Hypothalamus (tissue), 51 donors: ENCODE results near the gene ADGRA1.

Source experiments
- DNase-seq, 51 donors: peaks; one replicate each; lab custom pipeline; 2025; lab: John Stamatoyannopoulos, UW

The ADGRA1 gene

DNA sequence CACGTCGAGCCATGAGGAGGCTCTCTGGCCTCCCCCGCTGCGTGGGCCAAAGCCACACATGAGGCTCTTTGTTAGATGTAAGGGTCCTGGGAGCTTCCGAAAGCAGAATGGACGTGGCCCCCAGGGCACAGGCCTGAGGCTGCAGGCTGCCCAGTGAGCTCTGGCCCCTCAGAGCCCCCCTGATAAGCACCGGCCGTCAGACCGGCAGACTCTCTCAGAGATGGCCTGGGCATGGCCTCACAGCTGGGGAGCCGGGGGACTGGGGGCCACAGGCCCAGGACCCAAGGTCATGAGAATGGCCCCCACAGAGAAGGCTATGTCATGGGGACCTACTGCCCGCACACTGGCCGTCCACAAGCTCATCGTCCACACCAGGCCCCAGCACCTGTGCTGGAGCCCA is 31.7 kb upstream of the ADGRA1 start:
- no peak for DNase-seq

DNA sequence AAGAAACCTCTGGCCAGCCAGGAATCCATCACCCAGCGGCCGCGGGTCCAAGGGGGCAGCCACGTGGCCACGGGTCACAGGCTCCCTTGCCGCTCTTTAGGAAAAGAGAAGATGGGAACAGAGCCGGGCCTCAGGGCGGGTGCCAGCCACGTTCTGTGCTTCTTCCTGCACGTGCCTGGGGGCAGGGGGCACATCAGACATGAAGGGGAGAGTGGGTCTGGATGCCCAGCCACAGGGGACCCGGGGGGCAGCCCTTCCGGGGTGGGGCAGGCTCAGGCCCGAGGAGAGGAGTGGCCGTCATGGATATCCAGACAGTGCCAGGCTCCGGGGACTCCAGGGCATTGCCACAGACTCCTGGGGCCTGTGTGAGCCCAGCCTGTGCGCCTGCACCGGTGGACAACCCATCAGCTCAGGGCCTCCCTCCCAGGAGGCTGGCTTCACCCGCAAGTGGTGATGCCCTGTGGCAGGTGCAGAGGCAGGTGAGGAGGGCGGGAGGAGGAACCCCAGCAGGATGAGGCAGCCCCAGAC is 31.0 kb upstream of the ADGRA1 start:
- DNase-seq, result no peak

DNA sequence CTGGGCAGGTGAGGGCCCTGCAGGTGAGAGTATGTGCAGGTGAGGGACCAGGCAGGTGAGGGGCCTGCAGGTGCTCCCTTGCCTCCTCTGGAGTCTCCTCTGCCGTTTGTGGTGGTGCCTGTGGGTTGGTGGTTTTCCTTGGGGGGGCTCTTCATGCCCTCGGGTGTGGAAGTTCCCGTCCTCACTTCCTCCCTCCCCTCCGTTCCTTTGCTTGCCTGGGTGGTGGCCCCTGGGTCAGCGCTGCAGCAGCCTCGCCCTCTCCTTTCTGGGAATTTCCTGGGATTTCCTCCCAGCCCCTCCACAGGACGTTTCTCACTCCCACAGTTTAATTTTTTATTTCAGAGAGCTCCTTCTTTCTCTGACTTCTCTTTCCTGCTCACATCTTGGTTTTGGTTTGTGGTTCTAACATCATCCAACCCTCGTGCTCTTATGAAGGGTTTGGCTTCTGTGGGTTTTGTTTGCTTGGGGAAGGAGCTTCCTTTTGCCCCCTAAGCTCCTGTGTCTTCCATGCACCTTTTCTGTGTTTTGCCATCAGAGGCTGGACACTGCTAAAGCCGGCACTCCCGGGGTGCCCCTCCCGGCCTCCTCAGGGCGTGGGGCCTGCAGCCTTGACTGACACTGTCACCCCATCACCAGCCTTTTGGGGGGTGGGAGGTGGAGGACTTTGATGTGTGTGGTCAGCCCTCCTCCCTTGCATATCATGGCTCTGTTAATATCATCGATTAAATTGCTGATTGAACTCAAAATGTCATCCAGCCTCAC is 29.2 kb upstream of the ADGRA1 start:
- no peak for DNase-seq

DNA sequence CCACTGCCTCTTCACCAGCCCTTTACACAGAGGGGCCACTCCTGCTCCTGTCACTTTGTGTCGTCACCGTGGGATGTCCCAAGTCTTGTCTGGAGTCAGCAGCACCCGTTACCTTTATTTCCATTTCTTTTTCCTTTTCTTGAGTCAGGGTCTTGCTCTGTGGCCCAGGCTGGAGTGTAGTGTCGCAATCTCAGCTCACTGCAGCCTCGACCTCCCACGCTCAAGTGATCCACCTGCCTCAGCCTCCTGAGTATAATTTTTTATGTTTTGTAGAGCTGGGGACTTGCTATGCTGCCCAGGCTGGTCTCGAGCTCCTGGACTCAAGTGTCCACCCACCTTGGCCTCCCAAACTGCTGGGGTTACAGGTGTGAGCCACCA is 28.6 kb upstream of the ADGRA1 start:
- no peak for DNase-seq

DNA sequence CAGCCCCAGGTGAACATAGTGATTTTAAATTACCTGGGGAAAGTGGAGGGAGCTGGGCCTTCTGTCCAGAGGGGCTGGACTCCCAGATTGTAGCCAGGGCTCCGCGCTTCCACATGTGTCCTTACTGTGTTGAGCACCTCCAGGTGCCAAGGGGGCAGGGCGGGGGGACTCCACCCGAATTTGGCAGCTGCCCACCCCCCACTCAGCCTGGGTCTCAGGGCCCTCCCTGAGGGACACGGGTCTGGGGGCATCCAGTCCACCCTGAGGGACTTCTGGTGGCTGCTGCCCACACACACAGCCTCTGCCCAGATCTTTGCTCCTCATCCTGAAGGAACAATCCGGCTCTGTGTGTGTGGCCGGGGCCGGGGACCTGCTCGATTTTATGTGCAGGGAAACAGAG is 28.2 kb upstream of the ADGRA1 start:
- no peak for DNase-seq

DNA sequence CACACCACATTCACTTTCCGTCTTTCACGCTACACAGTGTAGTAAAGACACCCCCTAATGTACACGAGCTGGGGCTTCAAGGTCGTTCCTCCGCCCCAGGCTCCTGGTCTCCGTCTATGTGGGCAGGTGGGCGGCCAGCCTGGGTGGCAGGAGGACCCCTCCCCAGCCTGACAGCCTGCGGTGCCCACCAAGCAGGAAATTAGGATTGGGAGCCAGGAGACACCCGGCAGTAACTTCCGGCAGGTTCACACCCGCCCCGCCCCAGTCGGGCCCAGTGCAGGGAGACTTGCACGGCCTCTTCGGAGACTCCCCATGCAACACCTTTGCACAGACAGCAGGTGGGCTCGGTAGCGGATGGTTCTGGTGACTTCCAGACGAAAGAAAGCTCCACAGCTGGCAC is 27.7 kb upstream of the ADGRA1 start:
- DNase-seq, result no peak

DNA sequence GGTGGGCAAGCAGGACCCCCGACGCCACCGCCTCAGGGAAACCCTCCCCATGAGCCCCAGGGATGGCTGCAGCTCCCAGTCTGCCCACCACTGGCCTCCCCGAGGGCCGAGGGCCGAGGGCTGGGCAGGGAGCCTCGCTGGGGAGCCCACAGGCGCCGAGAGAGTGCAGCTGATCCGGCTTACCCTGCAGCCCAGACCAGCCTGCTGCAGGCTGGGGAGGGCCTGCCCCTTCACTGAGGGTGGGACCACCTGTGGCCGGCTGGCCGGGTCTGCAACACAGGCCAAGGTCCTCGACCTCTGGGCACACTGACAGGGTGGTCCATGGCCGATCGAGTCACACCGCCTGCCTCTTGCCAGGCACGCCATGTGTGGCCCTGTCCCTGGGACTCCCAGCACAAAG is 27.3 kb upstream of the ADGRA1 start:
- no peak for DNase-seq

DNA sequence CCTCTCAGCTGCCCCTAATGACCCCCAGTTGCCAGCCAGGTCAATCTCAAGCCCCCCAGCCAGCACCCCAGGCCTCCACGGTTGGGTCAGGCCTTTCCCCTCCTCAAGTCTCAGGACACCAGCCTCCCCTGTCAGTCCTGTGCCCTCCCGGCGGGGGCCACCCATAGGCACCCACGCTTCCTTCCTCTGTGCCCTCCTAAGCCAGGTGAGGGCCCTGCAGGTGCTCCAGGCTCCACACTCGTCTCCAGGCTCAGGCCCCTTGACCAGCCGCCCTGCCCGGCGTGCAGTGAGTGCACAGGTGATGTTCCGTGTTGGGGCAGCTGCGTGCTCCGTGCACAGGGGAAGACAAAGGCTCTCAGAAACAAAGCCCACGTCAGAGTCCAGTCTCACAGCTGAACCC is 26.8 kb upstream of the ADGRA1 start:
- no peak for DNase-seq

DNA sequence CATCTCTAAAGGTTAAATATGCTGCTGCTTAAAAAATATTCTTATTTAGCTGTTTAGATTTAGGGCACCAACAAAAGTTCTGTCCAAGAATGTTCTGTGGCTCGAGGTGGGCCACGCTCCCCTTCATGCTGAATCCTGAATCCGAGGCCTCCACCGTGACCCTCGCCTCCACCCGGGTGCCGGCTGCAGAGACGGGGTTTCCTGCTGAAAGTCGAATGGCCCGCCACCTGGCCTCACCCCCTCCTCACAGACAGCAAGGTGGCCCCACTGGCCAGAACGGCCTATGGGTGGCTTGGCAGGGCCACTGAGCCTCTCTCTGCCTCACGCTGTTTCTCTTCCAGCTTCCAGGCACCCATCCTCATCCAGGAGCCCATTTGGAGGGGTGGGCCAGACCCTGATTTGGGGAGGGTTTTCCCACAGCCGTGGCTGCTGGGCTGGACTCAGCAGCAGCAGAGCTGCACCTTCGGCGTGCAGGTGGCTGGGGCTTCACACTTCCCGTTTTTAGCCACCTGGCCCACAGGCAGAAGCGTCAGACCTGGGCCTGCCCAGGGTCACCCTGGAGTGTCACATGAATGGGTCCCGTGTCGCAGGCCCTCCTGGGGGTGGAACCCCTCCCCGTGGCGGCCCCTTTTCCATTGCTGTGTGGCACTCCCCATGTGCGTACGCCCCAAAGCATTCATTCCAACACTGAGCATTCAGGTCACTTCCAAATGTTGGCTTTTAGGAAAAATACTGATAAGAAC is 26.3 kb upstream of the ADGRA1 start:
- no peak for DNase-seq

DNA sequence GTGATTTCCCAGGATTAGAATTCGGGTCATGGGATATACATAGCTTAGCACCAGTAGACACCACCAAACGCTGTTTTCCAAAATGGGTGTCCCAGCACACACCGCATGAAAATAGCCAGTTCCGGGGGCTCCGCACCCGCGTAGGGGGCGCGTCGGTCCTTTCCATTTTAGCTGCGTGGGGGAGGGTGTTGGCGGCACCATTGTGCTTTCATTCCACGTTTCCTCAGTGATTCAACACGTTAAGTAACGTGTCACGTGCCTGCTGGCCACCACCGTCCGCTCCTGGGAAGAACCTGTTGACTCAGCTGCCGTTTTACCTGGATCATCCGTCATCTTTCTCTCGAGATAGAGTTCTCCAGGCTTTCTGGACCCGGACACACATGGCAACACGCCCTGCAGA is 25.6 kb upstream of the ADGRA1 start:
- DNase-seq, result no peak

DNA sequence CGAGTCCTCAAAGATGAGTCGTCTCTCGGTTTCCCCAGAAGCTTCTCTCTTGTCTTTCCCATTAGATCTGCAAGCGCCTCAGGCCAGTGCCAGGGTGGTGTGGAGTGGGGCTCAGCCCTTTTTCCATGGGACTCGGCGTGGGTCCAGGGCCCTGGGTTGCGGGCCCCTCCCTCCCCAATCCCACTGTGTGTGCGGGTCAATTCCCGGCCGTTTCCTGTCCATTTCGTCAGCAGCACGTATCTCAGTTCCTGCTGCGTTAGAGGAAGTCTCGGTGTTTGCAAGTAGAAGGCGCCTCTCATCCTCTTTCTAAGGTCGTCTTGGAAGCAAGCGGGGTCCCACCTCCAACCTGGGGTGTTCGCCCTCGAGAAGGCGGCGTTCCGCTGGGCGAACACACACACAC is 25.1 kb upstream of the ADGRA1 start:
- DNase-seq, result no peak

DNA sequence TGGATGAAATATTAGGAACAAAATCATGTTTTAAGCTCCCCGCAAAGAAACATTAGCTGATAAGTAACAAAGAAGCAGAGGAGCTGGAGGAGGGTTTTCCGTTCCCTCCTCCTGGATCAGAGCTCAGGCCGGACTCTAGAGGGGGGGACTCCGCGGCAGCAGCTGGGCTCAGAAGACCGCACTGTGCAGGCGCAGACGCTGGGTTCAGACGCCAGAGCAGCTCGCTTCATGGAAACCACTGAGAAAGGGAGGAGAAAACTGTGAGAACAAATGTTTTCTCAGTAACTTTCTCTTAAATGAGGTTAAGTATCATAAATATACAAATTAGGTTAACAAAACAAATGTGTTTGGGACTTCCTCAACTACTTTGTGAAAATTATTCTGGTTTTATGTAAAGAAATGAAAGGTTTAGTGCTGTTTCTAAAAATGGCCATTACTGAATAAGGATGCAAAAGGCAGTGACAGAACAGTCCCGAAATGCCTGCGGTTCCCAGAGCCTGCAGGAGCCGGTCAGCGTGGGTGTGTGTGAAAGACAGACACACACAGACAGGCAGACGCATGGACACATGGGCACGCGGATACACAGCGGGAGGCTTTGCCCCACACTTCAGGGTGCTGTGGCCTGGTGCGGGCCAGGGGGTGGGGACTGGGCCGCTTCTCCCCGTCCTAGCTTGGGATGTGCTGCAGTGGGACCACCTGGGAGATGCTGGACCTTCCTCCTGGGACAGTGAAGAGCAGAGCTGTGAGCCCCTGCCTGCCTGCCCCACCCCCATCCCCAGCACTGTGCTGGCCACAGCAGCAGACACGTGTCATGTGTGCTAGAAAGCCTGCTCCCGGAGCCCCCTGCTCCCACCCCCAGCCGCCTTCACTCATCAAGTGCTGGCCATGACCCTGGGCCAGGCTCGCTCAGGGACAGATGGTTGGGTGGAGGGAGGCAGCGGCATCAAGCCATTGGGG is 20.3 kb upstream of the ADGRA1 start:
- DNase-seq, result no peak

DNA sequence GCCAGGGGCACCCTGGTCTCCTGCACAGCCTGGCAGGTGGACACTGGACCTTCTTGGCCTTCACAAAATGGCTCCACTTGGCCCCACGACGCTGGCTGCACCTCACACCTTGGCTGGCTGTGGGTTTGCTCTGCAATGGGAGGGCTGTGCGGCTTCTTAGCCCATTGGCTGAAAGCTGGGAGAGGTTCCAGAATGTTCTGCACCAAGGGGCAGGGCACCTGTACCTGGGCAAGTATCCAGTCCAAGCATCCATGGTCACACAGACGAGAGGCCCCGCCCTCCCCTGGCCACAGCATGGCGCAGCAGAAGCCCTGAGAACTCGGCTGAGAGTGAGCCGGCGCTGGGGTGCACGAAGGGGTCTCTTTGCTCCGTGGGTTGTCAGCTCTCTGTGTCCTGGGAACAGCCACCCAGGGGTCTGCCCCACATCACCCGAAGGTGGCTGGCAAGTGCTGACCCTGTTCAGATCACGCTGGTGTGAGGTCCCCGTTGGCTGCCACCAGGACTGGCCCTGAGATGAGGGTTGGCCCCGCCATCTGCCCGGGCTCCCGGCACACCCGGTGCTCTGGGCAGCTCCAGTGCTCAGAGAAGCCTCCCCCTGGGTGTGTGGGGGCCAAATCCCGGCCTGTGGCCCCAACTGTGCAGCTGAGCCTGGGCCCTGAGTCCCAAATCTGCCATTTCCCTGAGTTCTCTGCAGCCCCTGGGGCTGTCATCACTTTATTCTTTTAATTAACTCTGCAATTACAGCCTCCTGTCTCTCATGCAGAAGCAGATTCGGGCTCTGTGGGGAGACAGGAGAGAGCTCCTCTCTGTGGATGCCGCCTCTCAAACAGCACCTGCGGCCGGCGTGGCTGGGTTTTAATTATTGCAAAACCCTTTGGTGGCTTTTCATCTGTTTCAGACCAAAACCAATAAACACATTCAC is 19.4 kb upstream of the ADGRA1 start:
- no peak for DNase-seq

DNA sequence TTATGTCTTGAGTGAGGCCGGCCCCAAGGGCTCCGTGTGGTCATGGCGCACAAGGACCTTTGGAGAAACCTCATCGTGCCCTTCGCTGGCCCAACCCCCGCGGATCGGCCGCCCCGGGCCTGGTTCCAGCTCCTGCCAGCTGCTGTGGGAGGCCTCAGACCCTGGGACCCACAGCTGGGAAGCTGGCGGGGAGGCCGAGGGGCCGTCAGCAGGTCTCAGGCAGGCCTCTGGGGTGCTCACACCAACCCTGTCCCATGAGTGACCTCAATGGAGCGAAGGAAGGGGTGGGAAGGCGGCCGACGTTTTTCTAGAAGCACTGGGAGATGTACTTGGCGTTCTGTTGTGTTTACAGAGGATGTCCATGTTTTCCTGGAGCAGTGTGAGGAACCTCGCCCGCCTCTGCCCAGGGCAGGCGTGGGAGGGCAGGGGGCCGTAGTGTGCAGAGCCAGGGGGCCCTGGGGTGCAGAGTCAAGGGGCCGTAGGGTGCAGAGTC is 18.6 kb upstream of the ADGRA1 start:
- DNase-seq, result no peak

DNA sequence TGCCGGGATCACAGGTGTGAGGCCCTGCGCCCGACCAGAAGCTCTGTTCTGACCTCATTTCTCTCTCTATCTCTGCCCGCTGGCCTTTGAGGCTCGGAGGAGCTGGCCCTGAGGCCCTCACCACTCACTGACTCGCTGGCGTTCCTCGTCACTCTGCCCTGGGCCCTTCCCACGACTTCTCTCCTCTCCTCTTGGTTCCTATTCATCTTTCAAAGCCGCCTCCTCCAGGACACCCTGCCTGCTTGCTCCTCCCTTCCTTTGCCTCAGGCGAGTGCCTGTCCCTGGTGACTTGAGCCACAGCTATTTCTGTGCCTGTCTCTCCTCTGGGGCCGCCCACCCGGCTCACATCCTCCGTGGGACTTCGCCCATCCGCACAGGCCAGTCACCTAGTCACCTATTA is 17.3 kb upstream of the ADGRA1 start:
- no peak for DNase-seq

DNA sequence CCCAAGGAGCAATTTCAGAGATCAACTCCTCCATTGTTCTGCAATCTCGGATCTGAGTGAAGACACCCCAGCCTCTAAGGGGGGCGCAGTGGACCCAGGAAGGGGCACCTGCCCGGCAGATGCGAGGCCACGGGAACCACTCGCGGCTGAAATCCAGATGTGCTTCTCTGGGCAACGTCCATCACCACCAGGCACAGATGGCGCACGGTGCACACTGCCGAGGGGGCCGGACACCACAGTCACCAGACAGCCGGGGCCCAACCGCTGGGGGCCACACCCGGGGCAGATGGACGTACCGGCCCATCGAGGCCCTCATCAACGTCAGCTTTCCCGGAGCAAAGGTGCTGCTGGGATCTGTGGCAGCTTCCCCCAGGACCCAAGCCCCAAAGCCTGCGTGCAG is 16.9 kb upstream of the ADGRA1 start:
- DNase-seq, result no peak

DNA sequence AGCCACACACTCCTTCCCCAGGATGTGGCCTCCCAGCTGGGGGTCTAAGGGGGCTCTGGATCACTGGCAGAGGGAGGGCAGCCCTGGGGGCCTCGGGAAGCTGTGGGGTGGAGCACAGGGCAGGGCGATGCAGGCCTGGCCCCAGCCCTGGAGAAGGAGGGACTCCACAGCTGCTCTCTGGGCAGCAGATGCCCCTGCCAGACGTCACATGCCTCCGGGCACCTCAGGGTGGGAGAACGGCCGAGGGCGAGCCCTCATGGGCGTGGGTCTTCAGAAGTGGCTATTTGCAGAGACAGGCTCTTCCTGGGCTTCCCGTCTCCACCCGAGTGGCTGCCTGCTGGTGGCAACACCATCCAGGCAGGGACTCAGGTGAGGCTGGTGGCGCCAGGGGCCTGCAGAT is 16.0 kb upstream of the ADGRA1 start:
- DNase-seq, result no peak

DNA sequence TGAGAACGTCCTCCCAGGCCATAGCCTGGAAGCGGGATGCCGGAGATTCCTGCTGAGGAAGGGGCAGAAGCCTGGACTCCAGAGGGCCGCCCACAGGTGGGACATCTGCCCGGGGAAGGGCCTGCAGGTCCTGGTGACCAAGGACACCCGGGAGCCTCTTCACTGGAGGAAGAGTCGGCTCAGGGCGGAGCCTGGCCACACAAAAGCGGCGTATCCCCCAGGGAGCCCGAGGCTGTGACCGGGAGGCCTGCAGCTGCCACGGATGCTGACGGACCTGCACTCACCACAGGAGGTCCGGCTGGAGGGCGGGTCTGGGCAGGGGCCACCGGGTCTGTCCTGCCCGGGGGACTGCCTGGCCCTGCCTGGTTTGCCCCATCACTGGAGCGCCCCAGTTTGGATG is 15.5 kb upstream of the ADGRA1 start:
- no peak for DNase-seq

DNA sequence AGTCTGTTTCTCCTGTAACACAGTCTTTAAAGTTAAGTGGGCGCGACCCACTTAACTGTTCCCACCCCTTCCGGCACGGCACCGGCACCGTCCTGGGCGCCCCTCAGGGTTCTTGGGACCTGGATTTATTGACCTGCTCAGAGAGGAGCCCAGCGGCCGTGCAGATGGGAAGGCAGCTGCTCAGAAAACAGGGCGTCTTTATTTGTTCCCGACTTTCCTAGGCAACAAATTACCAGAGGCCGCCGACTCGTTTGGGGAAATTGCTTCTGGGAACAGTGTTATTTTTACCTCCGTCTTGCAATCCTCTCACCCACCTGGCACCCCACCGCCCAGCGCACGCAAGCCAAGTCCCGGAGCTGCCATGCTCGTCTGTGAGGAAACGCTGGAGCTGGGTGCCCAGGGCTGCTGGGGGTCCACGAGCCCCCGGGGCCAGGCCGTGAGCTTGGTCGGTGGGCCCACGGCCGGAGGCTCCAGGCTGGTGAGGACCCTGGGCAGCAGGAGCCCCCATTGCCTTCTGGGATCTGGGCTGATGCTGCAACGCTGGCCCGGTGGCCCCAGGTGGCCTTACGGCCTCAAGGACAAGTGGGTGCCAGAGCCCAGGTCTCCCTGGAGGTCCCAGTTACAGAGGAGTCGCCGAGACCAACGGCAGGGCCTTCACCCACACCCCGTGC is 14.9 kb upstream of the ADGRA1 start:
- DNase-seq, result no peak
